Mesendoderm (in vitro differentiated cells): Measurements from ENCODE around the gene NRN1L.

Experiments used
- DNase-seq: peaks from one replicate; pipeline ENCODE4 v3.0.0; 2013
- H2AK5ac ChIP-seq: 2 replicates; pipeline ENCODE4 v1.6.1; 2013; ENCODE audit warnings: low read length, inconsistent platforms
- H2BK120ac ChIP-seq: 2 replicates; pipeline ENCODE4 v1.6.1; 2013; ENCODE audit warnings: low read depth, mild to moderate bottlenecking, low read length, moderate library complexity, mixed read lengths
- H2BK15ac ChIP-seq: replicated peaks from 2 replicates; pipeline ENCODE4 v1.6.1; 2013; ENCODE audit warnings: low read depth, mild to moderate bottlenecking, moderate library complexity
- H2BK5ac ChIP-seq: 2 replicates; pipeline ENCODE4 v1.6.1; 2013; ENCODE audit warnings: low read length, inconsistent platforms
- H3K18ac ChIP-seq: 2 replicates; pipeline ENCODE4 v1.6.1; 2013; ENCODE audit warnings: mild to moderate bottlenecking, low read length, mixed read lengths
- H3K23ac ChIP-seq: one replicate; pipeline ENCODE4 v1.6.1; 2013; ENCODE audit warnings: low read length
- H3K27ac ChIP-seq: 2 replicates; pipeline ENCODE4 v1.5.1; 2013; ENCODE audit warnings: low read depth, mild to moderate bottlenecking, inconsistent platforms, low read length, moderate library complexity
- H3K27me3 ChIP-seq: 2 replicates; pipeline ENCODE4 v1.6.1; 2013; ENCODE audit warnings: low read length, control low read depth, mild to moderate bottlenecking, inconsistent platforms; ENCODE audit not compliant: insufficient read depth, poor library complexity
- H3K36me3 ChIP-seq: 2 replicates; pipeline ENCODE4 v1.6.1; 2013; ENCODE audit warnings: low read length, inconsistent platforms; ENCODE audit not compliant: control insufficient read depth, insufficient read depth
- H3K4ac ChIP-seq: one replicate; pipeline ENCODE4 v1.6.1; 2013; ENCODE audit warnings: low read depth, mild to moderate bottlenecking, low read length, moderate library complexity
- H3K4me1 ChIP-seq: 2 replicates; pipeline ENCODE4 v1.6.1; 2013; ENCODE audit warnings: low read depth, low read length, inconsistent platforms; ENCODE audit not compliant: control insufficient read depth
- H3K4me2 ChIP-seq: 2 replicates; pipeline ENCODE4 v1.6.1; 2013; ENCODE audit warnings: low read length
- H3K4me3 ChIP-seq: 2 replicates; pipeline ENCODE4 v1.5.1; 2013; ENCODE audit warnings: mild to moderate bottlenecking, low read length
- H3K56ac ChIP-seq: one replicate; pipeline ENCODE4 v1.6.1; 2013; ENCODE audit warnings: low read length
- H3K79me1 ChIP-seq: 2 replicates; pipeline ENCODE4 v1.6.1; 2013; ENCODE audit warnings: low read length, inconsistent platforms
- H3K79me2 ChIP-seq: 2 replicates; pipeline ENCODE4 v1.6.1; 2013; ENCODE audit warnings: mild to moderate bottlenecking, low read length; ENCODE audit not compliant: control insufficient read depth, insufficient read depth
- H3K9ac ChIP-seq: 2 replicates; pipeline ENCODE4 v1.6.1; 2013; ENCODE audit warnings: low read length, inconsistent platforms
- H4K5ac ChIP-seq: one replicate; pipeline ENCODE4 v1.6.1; 2013; ENCODE audit warnings: low read length
- H4K8ac ChIP-seq: one replicate; pipeline ENCODE4 v1.6.1; 2013; ENCODE audit warnings: low read depth, mild to moderate bottlenecking, control low read depth, low read length, moderate library complexity
- WGBS: extraction: QIAGEN DNeasy Blood & Tissue Kit; methylation state at CpG from one replicate; pipeline ENCODE4 v1.1.7; 2013; ENCODE audit warnings: low lambda C conversion rate, missing lambda C conversion rate; ENCODE audit not compliant: insufficient coverage; ENCODE audit errors: extremely low coverage; 5-methylcytosine and 5-hydroxymethylcytosine counted together

The NRN1L gene

GRCh38 chr16:67892899-67893742 is 8.4 kb downstream of the NRN1L start, which contains the start of gene PSKH1:
Gene PSKH1 (plus strand): TSS chr16:67893254. CDS start chr16:67908750, 15,496 bp downstream.
- Histone ChIP-seq H2BK5ac (peak within 1 kb of the TSS; percentile 62), H3K18ac (peak within 1 kb of the TSS; percentile 62), H3K36me3 (no peaks in the 10 kb centered on the region), H2BK120ac (no peak within 1 kb of the TSS), H3K23ac (no peak within 1 kb of the TSS), H3K27ac (peak within 1 kb of the TSS; percentile 54), H3K4me1 (peaks cover 3% of the 10 kb centered on the region), H3K56ac (peak within 1 kb of the TSS; percentile 99), H3K4me3 (peak within 1 kb of the TSS; percentile 97), H4K5ac (no peak within 1 kb of the TSS), H3K79me1 (peaks cover 21% of the 10 kb centered on the region), H3K27me3 (no peaks in the 10 kb centered on the region), H3K79me2 (peaks cover 24% of the 10 kb centered on the region), H3K9ac (peak within 1 kb of the TSS; percentile 99), H2AK5ac (peak within 1 kb of the TSS; percentile 64), H3K4me2 (peak within 1 kb of the TSS; percentile 90), H4K8ac (no peak within 1 kb of the TSS), H2BK15ac (no peak within 1 kb of the TSS), H3K4ac (peak within 1 kb of the TSS; percentile 93)
- peak; percentile 99 for DNase-seq
- no CpG with 5 or more reads among the region's 90 CpGs for WGBS

- H4K5ac ChIP-seq = no peak overlapping the region
- no peak overlapping the region for H2BK5ac ChIP-seq
- WGBS = no CpG with 5 or more reads among the region's 14 CpGs
- peak overlapping the region; percentile 2 for H3K27ac ChIP-seq
- peak overlapping the region; percentile 97 for H3K4me3 ChIP-seq
- peak overlapping the region; percentile 90 for H3K4me2 ChIP-seq
- no peaks in the 10 kb centered on the region for H3K36me3 ChIP-seq
- H3K79me2 ChIP-seq = peaks cover 24% of the 10 kb centered on the region
- no peak overlapping the region for H2BK15ac ChIP-seq
- peak; percentile 71 for DNase-seq
- no peaks in the 10 kb centered on the region for H3K27me3 ChIP-seq
- H4K8ac ChIP-seq = no peak overlapping the region
- peak overlapping the region; percentile 62 for H3K18ac ChIP-seq
- peak overlapping the region; percentile 64 for H2AK5ac ChIP-seq
- peak overlapping the region; percentile 99 for H3K56ac ChIP-seq
- H3K9ac ChIP-seq = peak overlapping the region; percentile 99
- H3K4ac ChIP-seq = peak overlapping the region; percentile 93
- peaks cover 3% of the 10 kb centered on the region for H3K4me1 ChIP-seq
- no peak overlapping the region for H3K23ac ChIP-seq
- peaks cover 21% of the 10 kb centered on the region for H3K79me1 ChIP-seq
- no peak overlapping the region for H2BK120ac ChIP-seq
Observed at GRCh38 chr16:67893743-67894399, 9.2 kb downstream of the NRN1L start.

- Histone ChIP-seq H2BK120ac (no peak overlapping the region), H3K36me3 (no peaks in the 10 kb centered on the region), H3K4me2 (no peak overlapping the region), H3K79me2 (peaks cover 26% of the 10 kb centered on the region), H2BK5ac (no peak overlapping the region), H2AK5ac (no peak overlapping the region), H3K23ac (no peak overlapping the region), H3K9ac (no peak overlapping the region), H3K79me1 (peaks cover 23% of the 10 kb centered on the region), H3K27me3 (no peaks in the 10 kb centered on the region), H3K4ac (no peak overlapping the region), H3K27ac (no peak overlapping the region), H4K5ac (no peak overlapping the region), H2BK15ac (no peak overlapping the region), H3K18ac (no peak overlapping the region), H4K8ac (no peak overlapping the region), H3K4me1 (peaks cover 3% of the 10 kb centered on the region), H3K4me3 (no peak overlapping the region), H3K56ac (no peak overlapping the region)
- no CpG with 5 or more reads among the region's 3 CpGs for WGBS
- DNase-seq = no peak
Observed at GRCh38 chr16:67897231-67897630, 12.5 kb downstream of the NRN1L start.

GRCh38 chr16:67901734-67902133 is 17.0 kb downstream of the NRN1L start:
- Histone ChIP-seq H2BK5ac (no peak overlapping the region), H3K27me3 (no peaks in the 10 kb centered on the region), H4K8ac (no peak overlapping the region), H4K5ac (no peak overlapping the region), H3K27ac (no peak overlapping the region), H3K9ac (no peak overlapping the region), H3K4ac (no peak overlapping the region), H3K18ac (no peak overlapping the region), H3K56ac (no peak overlapping the region), H2BK15ac (no peak overlapping the region), H3K4me2 (no peak overlapping the region), H3K79me2 (peaks cover 9% of the 10 kb centered on the region), H3K79me1 (peaks cover 10% of the 10 kb centered on the region), H3K23ac (no peak overlapping the region), H3K4me3 (no peak overlapping the region), H3K36me3 (no peaks in the 10 kb centered on the region), H3K4me1 (no peaks in the 10 kb centered on the region), H2BK120ac (no peak overlapping the region), H2AK5ac (no peak overlapping the region)
- DNase-seq = no peak
- WGBS = no CpG with 5 or more reads among the region's 5 CpGs

- no peak for DNase-seq
- Histone ChIP-seq H2BK120ac (no peak overlapping the region), H3K4me1 (no peaks in the 10 kb centered on the region), H3K4me3 (no peak overlapping the region), H4K5ac (no peak overlapping the region), H2BK15ac (no peak overlapping the region), H3K79me2 (peaks cover 4% of the 10 kb centered on the region), H3K56ac (no peak overlapping the region), H3K79me1 (peaks cover 4% of the 10 kb centered on the region), H2BK5ac (no peak overlapping the region), H3K27me3 (no peaks in the 10 kb centered on the region), H3K18ac (no peak overlapping the region), H3K9ac (no peak overlapping the region), H3K4me2 (no peak overlapping the region), H3K4ac (no peak overlapping the region), H3K36me3 (no peaks in the 10 kb centered on the region), H3K23ac (no peak overlapping the region), H4K8ac (no peak overlapping the region), H3K27ac (no peak overlapping the region), H2AK5ac (no peak overlapping the region)
- WGBS = no CpG with 5 or more reads among the region's 4 CpGs
Observed at GRCh38 chr16:67902831-67903230, 18.1 kb downstream of the NRN1L start.
